ENCODE measurements around the gene KCNK3.
"Not testable (repeated sequence)": the region's sequence is repeated elsewhere in the genome, so short reads cannot be mapped to it uniquely, and the experiment has no call there.

KCNK3 gene

DNA sequence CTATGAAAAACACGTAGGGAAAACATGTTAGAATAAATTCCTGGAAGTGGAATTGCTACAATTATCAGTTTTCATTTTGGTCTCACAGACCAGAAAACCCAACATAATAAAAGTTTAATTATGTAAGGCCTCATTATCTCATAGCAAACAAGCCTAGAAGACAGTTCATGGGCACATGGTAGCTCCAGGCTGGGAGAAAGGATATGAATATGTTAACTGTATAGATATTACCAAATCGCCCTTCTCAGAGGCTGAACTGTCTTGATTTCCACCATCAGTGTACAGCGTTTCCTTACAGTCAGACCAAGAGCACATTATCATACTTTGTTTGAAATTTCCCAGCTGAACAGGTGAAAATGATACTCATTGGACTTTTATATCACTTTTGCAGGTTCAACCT, 54.4 kb downstream of the KCNK3 start:
- H3K27me3 ChIP-seq (ENCODE audit: control insufficient read depth, insufficient read depth, low read length): peaks cover 9% of the 10 kb centered on the region
- H3K27ac ChIP-seq (ENCODE audit: low read depth, low read length): no peak overlapping the region
- H3K9me3 ChIP-seq (ENCODE audit: control insufficient read depth, insufficient read depth, low read length): peaks cover 5% of the 10 kb centered on the region; the same call in 1 of the 2 replicates
- H3K4me3 ChIP-seq (ENCODE audit: low read depth, low read length): no peak overlapping the region
- no peaks in the 10 kb centered on the region for H3K36me3 ChIP-seq (ENCODE audit: control insufficient read depth, insufficient read depth, low read length)
- peaks cover 8% of the 10 kb centered on the region; the same call in 1 of the 2 replicates for H3K4me1 ChIP-seq (ENCODE audit: control insufficient read depth, insufficient read depth, low read length)
- H3K9ac ChIP-seq (ENCODE audit: low read depth, low read length): no peak overlapping the region

DNA sequence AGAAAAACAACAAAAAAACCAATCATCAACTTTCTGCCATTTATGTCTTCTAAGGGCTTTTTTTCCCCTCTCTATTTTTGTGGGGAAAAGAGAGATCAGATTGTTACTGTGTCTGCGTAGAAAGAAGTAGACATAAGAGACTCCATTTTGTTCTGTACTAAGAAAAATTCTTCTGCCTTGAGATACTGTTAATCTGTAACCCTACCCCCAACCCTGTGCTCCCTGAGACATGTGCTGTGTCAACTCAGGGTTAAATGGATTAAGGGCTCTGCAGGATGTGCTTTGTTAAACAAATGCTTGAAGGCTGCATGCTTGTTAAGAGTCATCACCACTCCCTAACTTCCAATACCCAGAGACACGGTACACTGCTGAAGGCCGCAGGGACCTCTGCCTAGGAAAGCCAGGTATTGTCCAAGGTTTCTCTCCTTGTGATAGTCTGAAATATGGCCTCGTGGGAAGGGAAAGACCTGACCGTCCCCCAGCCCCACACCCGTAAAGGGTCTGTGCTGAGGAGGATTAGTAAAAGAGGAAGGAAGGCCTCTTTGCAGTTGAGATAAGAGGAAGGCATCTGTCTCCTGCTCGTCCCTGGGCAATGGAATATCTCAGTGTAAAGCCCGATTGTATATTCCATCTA, 57.4 kb downstream of the KCNK3 start:
- H3K4me3 ChIP-seq (ENCODE audit: low read depth, low read length); H3K9me3 ChIP-seq (ENCODE audit: control insufficient read depth, insufficient read depth, low read length); H3K36me3 ChIP-seq (ENCODE audit: control insufficient read depth, insufficient read depth, low read length): not testable (repeated sequence)
- H3K27me3 ChIP-seq (ENCODE audit: control insufficient read depth, insufficient read depth, low read length): peaks cover 12% of the 10 kb centered on the region
- peak overlapping the region; percentile 57; the same call in 1 of the 2 replicates for H3K9ac ChIP-seq (ENCODE audit: low read depth, low read length)
- peak overlapping the region; percentile 89 for H3K27ac ChIP-seq (ENCODE audit: low read depth, low read length)
- peaks cover 27% of the 10 kb centered on the region for H3K4me1 ChIP-seq (ENCODE audit: control insufficient read depth, insufficient read depth, low read length)

DNA sequence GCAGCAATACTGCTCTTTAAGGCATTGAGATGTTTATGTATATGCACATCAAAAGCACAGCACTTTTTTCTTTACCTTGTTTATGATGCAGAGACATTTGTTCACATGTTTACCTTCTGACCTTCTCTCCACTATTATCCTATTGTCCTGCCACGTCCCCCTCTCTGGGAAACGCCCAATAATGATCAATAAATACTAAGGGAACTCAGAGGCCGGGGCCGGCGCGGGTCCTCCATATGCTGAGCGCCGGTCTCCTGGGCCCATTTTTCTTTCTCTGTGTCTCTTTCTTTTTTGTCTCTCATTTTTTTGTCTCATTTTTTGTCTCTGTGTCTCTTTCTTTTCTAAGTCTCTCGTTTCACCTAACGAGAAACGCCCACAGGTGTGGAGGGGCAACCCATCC, 57.9 kb downstream of the KCNK3 start:
- Histone ChIP-seq H3K4me1 (ENCODE audit: control insufficient read depth, insufficient read depth, low read length) (peaks cover 33% of the 10 kb centered on the region), H3K27me3 (ENCODE audit: control insufficient read depth, insufficient read depth, low read length) (peaks cover 12% of the 10 kb centered on the region), H3K4me3 (ENCODE audit: low read depth, low read length) (peak overlapping the region; percentile 42; the same call in 1 of the 2 replicates), H3K9ac (ENCODE audit: low read depth, low read length) (peak overlapping the region; percentile 57; the same call in 1 of the 2 replicates), H3K27ac (ENCODE audit: low read depth, low read length) (peak overlapping the region; percentile 89)
- not testable (repeated sequence) for H3K9me3 ChIP-seq (ENCODE audit: control insufficient read depth, insufficient read depth, low read length); H3K36me3 ChIP-seq (ENCODE audit: control insufficient read depth, insufficient read depth, low read length)

DNA sequence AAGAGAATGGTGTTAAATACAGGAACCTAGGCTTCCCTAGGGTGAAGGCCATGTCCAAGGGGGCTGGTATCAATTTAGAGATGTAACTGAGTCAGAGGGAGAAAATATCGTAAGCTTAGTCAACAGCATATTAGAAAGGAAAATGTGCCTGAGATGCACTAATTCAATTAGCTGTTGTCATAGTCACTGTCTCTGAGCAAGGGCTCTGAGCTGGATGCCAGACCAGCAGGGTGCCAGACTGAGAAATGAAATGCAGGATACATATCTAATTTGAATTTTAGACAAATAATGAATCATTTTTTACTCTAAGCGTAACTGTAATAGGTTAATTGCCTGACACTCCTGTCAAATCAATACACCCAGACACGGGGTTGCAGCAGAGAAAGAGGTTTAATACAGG, 60.1 kb downstream of the KCNK3 start:
- Histone ChIP-seq H3K27me3 (ENCODE audit: control insufficient read depth, insufficient read depth, low read length) (peaks cover 12% of the 10 kb centered on the region), H3K4me1 (ENCODE audit: control insufficient read depth, insufficient read depth, low read length) (peaks cover 42% of the 10 kb centered on the region), H3K36me3 (ENCODE audit: control insufficient read depth, insufficient read depth, low read length) (no peaks in the 10 kb centered on the region), H3K9me3 (ENCODE audit: control insufficient read depth, insufficient read depth, low read length) (peaks cover 5% of the 10 kb centered on the region; the same call in 1 of the 2 replicates), H3K9ac (ENCODE audit: low read depth, low read length) (no peak overlapping the region), H3K4me3 (ENCODE audit: low read depth, low read length) (no peak overlapping the region), H3K27ac (ENCODE audit: low read depth, low read length) (no peak overlapping the region)

DNA sequence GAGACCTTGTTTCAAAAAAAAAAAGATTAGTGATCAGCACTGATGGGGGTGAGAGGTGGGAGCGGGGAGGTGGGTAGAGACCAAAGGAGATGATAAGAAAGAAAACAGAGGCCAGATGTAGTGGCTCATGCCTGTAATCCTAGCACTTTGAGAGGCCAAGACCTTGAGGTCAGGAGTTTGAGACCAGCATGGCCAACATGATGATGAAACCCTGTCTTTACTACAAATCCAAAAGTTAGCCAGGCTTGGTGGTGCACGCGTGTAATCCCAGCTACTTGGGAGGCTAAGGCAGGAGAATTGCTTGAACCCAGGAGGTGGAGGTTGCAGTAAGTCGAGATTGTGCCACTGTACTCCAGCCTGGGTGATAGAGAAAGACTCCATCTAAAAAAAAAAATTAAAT, 62.0 kb downstream of the KCNK3 start:
- Histone ChIP-seq H3K9me3 (ENCODE audit: control insufficient read depth, insufficient read depth, low read length) (peaks cover 5% of the 10 kb centered on the region; the same call in 1 of the 2 replicates), H3K27me3 (ENCODE audit: control insufficient read depth, insufficient read depth, low read length) (peaks cover 12% of the 10 kb centered on the region), H3K9ac (ENCODE audit: low read depth, low read length) (no peak overlapping the region), H3K36me3 (ENCODE audit: control insufficient read depth, insufficient read depth, low read length) (no peaks in the 10 kb centered on the region), H3K4me3 (ENCODE audit: low read depth, low read length) (no peak overlapping the region), H3K27ac (ENCODE audit: low read depth, low read length) (no peak overlapping the region), H3K4me1 (ENCODE audit: control insufficient read depth, insufficient read depth, low read length) (peaks cover 54% of the 10 kb centered on the region)

DNA sequence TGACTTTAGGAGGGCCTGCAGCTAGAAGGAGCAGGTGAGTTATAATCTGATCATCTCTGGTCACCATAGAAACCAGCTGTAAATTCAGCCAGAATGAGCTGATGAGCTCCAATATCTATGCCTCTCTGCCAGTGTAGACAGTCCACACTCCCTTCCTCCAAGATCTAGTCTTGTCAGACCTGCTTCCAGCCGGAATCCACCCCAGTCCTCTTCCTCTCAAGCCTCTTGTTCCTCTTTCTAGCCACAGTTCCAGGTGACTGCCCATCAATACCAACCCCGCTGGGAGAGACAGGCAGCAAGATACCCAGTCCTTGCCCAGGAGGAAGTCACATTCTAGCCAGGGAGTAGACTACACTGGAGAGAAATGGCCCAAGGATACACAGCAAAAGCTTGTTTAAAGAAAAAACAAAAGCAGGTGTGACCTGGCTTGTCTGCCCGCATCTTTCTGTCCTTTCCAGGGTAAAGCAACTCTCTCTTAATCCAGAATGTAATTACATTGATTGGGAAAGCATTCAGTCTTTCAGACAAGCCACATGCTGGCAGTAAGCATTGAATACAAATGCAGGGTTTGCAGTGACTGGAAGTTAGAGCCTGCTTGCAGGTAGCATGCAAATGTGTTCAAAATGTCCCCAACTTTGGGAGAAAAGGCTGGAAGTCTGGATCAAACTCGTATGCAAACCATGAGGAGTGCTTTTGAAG, 62.6 kb downstream of the KCNK3 start:
- peaks cover 54% of the 10 kb centered on the region for H3K4me1 ChIP-seq (ENCODE audit: control insufficient read depth, insufficient read depth, low read length)
- H3K27ac ChIP-seq (ENCODE audit: low read depth, low read length): peak overlapping the region; percentile 73
- peaks cover 5% of the 10 kb centered on the region; the same call in 1 of the 2 replicates for H3K9me3 ChIP-seq (ENCODE audit: control insufficient read depth, insufficient read depth, low read length)
- H3K9ac ChIP-seq (ENCODE audit: low read depth, low read length): no peak overlapping the region
- H3K27me3 ChIP-seq (ENCODE audit: control insufficient read depth, insufficient read depth, low read length): peaks cover 12% of the 10 kb centered on the region
- H3K4me3 ChIP-seq (ENCODE audit: low read depth, low read length): no peak overlapping the region
- no peaks in the 10 kb centered on the region for H3K36me3 ChIP-seq (ENCODE audit: control insufficient read depth, insufficient read depth, low read length)

DNA sequence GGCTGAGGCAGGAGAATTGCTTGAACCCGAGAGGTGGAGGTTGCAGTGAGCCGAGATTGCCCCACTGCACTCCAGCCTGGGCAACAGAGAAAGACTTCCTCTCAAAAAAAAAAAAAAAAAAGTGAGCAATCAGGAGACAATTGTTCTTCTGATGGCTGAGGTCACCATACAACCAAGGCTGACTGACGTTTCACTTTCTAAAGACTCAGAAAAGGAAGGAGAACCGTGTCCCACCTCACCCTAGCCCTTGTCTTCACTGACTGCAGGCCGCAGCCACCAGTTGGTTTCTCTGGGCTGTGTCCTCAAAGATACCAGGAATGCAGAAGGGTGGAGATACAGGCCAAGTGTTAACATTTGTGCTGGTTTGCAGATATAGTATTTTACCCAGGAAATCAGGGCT, 63.8 kb downstream of the KCNK3 start:
- H3K27me3 ChIP-seq (ENCODE audit: control insufficient read depth, insufficient read depth, low read length): peaks cover 6% of the 10 kb centered on the region
- no peak overlapping the region for H3K9ac ChIP-seq (ENCODE audit: low read depth, low read length)
- no peak overlapping the region for H3K4me3 ChIP-seq (ENCODE audit: low read depth, low read length)
- peaks cover 46% of the 10 kb centered on the region for H3K4me1 ChIP-seq (ENCODE audit: control insufficient read depth, insufficient read depth, low read length)
- H3K27ac ChIP-seq (ENCODE audit: low read depth, low read length): no peak overlapping the region
- H3K36me3 ChIP-seq (ENCODE audit: control insufficient read depth, insufficient read depth, low read length): no peaks in the 10 kb centered on the region
- H3K9me3 ChIP-seq (ENCODE audit: control insufficient read depth, insufficient read depth, low read length): peaks cover 3% of the 10 kb centered on the region; the same call in 1 of the 2 replicates

DNA sequence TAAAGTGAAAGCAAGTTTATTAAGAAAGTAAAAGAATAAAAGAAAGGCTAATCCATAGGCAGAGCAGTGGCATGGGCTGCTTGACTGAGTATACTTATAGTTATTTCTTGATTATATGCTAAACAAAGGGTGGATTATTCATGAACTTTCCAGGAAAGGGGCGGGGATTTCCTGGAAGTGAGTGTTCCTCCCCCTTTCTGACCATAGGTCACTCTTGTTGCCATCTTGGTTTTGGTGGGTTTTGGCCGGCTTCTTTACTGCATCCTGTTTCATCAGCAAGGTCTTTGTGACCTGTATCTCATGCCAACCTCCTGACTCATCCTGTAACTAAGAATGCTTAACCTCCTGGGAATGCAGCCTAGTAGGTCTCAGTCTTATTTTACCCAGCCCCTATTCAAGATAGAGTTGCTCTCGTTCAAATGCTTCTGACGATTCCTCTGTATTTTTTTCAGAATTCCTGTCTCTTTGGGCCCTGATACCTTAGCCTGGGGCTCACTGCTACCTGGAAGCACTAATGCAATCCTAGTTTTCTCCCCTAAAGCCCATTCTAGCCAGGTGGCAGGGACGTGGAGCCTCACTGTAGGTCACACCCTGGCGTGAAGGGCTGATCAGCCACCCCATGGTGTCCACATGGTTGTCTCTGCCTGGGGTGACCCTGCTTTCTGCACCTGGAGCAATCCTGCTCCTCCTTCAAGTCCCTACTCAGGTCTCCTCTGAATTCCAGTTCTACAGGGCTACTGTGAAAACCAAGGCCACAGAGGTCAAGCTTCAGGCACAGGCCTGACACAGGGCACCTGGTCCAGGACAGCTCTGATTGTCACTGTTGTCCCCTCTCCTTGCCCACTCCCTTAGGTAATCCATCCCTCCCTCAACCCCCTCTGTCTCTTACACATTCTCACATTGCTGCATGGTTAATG, 65.6 kb downstream of the KCNK3 start:
- H3K4me1 ChIP-seq (ENCODE audit: control insufficient read depth, insufficient read depth, low read length): peaks cover 36% of the 10 kb centered on the region
- H3K27me3 ChIP-seq (ENCODE audit: control insufficient read depth, insufficient read depth, low read length): no peaks in the 10 kb centered on the region
- H3K9me3 ChIP-seq (ENCODE audit: control insufficient read depth, insufficient read depth, low read length): no peaks in the 10 kb centered on the region
- no peaks in the 10 kb centered on the region for H3K36me3 ChIP-seq (ENCODE audit: control insufficient read depth, insufficient read depth, low read length)
- H3K9ac ChIP-seq (ENCODE audit: low read depth, low read length): peak overlapping the region; percentile 49
- H3K4me3 ChIP-seq (ENCODE audit: low read depth, low read length): no peak overlapping the region
- peak overlapping the region; percentile 97 for H3K27ac ChIP-seq (ENCODE audit: low read depth, low read length)

DNA sequence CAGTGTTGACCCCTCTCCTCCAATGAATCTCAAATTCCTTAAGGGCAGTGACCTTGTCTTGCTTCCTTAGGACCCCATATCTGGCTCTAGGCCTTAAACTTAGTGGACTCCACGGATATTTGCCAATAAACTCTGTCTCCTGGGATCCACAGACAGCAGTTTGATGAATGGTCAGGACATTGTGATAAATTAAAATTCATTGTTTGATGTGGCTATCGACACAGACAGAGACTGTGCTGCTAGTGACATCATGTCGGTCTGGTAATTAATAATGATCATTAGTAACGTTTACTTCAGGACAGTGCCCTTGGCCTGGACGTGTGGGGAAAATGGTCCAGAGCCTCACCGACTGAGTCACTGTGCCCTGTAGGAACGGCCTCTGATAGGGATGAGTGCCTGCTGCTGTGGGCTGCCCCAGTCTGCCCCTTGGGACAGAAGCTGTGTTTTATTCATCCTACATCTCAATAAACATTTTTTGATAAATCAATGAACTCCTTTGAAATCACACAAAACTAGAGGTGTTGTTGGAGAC, 66.3 kb downstream of the KCNK3 start:
- Histone ChIP-seq H3K4me1 (ENCODE audit: control insufficient read depth, insufficient read depth, low read length) (peaks cover 29% of the 10 kb centered on the region), H3K9ac (ENCODE audit: low read depth, low read length) (peak overlapping the region; percentile 49; the same call in 1 of the 2 replicates), H3K27me3 (ENCODE audit: control insufficient read depth, insufficient read depth, low read length) (no peaks in the 10 kb centered on the region), H3K9me3 (ENCODE audit: control insufficient read depth, insufficient read depth, low read length) (no peaks in the 10 kb centered on the region), H3K27ac (ENCODE audit: low read depth, low read length) (peak overlapping the region; percentile 97), H3K4me3 (ENCODE audit: low read depth, low read length) (no peak overlapping the region), H3K36me3 (ENCODE audit: control insufficient read depth, insufficient read depth, low read length) (no peaks in the 10 kb centered on the region)

DNA sequence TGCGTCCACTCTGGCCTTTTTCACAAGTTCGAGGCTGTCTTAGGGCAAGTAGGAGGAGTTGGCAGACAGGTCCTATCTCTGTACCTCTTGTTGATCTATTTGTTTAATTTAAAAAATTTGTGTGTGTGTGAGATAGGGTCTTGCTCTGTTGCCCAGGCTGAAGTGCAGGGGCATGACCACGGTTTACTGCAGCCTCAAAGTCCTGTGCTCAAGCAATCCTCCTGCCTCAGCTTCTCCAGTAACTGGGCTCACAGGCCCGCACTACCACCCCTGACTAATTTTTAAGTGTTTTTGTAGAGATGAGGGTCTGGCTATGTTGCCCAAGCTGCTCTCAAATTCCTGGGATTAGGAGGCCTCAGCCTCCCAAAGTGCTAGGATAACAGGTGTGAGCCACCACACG, 67.3 kb downstream of the KCNK3 start:
- Histone ChIP-seq H3K4me3 (ENCODE audit: low read depth, low read length) (no peak overlapping the region), H3K36me3 (ENCODE audit: control insufficient read depth, insufficient read depth, low read length) (no peaks in the 10 kb centered on the region), H3K4me1 (ENCODE audit: control insufficient read depth, insufficient read depth, low read length) (peaks cover 32% of the 10 kb centered on the region), H3K9me3 (ENCODE audit: control insufficient read depth, insufficient read depth, low read length) (no peaks in the 10 kb centered on the region), H3K27me3 (ENCODE audit: control insufficient read depth, insufficient read depth, low read length) (no peaks in the 10 kb centered on the region), H3K27ac (ENCODE audit: low read depth, low read length) (no peak overlapping the region), H3K9ac (ENCODE audit: low read depth, low read length) (no peak overlapping the region)
